K562 (cell line): Measurements from ENCODE around the gene PPP1R3E. TPM values are rescaled to one million over a fixed set of nuclear protein-coding genes. Genes with fewer than 3 reads are reported as not detected.

ENCODE experiments used
- ATAC-seq: fragments of 200-7000 bp; cut with Tn5 transposase; 3 replicates; pipeline ENCODE4 v1.9.1; 2020; ENCODE audit warnings: moderate library complexity
- BruUV-seq: library from RNA; stranded (reverse); fragments of 400-500 nt; replicated peaks from 2 replicates; lab custom pipeline; 2021; lab: Mats Ljungman, UMichigan
- CTCF ChIA-PET: fragments of 300-600 bp; formaldehyde crosslinking; extraction: SDS; loops from one replicate; lab custom pipeline; 2021; ENCODE audit warnings: low intra/inter-chr PET ratio; lab: Yijun Ruan, JAX
- POLR2A ChIA-PET: fragments of 300-600, 350-650 bp; sonication (Branson Sonifier 250); formaldehyde crosslinking; extraction: SDS; loops from one replicate; lab custom pipeline; 2021; ENCODE audit warnings: antibody characterized with exemption, inconsistent platforms; lab: Yijun Ruan, JAX
- DNase-seq, 4 experiments: peaks; one replicate each; pipeline versions ENCODE4 v3.0.0 to v3.0.0-alpha.2; 2011 to 2018; ENCODE audit warnings: low spot score in 3 of 4, mixed read lengths in 3 of 4; ENCODE audit errors: extremely low read depth in 1 of 4
- FAIRE-seq: peaks from 2 replicates; lab custom pipeline; 2011; peaks lifted over from hg19 to GRCh38; lab: Jason Lieb, UNC
- H2AFZ ChIP-seq: 2 replicates; pipeline ENCODE4 v1.6.0; 2011; ENCODE audit warnings: low read depth, low read length, control low read depth, inconsistent platforms
- H3K27ac ChIP-seq: fragments of 200-600 bp; 3 replicates; pipeline ENCODE4 v1.8.0; 2011; ENCODE audit warnings: low read depth, mild to moderate bottlenecking, control low read depth, inconsistent platforms, low read length, moderate library complexity, mixed read lengths; ENCODE audit errors: extremely low read depth
- H3K27me3 ChIP-seq, 2 experiments: fragments of 300-600 bp in 1 of 2; 2 replicates in 1 of 2; 3 replicates in 1 of 2; pipeline versions ENCODE4 v1.6.0 to v1.8.0; 2011; ENCODE audit warnings: inconsistent platforms in 2 of 2, low read length in 2 of 2, mild to moderate bottlenecking in 1 of 2, mixed read lengths in 1 of 2, moderate library complexity in 1 of 2; ENCODE audit not compliant: control insufficient read depth in 2 of 2, insufficient read depth in 2 of 2
- H3K36me3 ChIP-seq: fragments of 300-600 bp; 3 replicates; pipeline ENCODE4 v1.8.0; 2011; ENCODE audit warnings: mild to moderate bottlenecking, low read length, inconsistent platforms; ENCODE audit not compliant: control insufficient read depth, insufficient read depth
- H3K4me1 ChIP-seq, 2 experiments: fragments of 200-600 bp in 1 of 2; replicated peaks in 1 of 2; 2 replicates in 1 of 2; 3 replicates in 1 of 2; pipeline versions ENCODE4 v1.5.1 to v1.8.0; 2011; ENCODE audit warnings: inconsistent platforms in 2 of 2, low read length in 2 of 2, mild to moderate bottlenecking in 1 of 2, mixed read lengths in 1 of 2, moderate library complexity in 1 of 2; ENCODE audit not compliant: control insufficient read depth in 2 of 2, insufficient read depth in 2 of 2
- H3K4me2 ChIP-seq: 2 replicates; pipeline ENCODE4 v1.6.1; 2011; ENCODE audit warnings: low read length, control low read depth, inconsistent platforms, mixed read lengths; ENCODE audit not compliant: insufficient read depth
- H3K4me3 ChIP-seq: fragments of 200-600 bp; sonication (generic), shearing (Covaris generic); 2 replicates; pipeline ENCODE4 v1.5.1; 2016; ENCODE audit warnings: control low read depth, inconsistent platforms
- H3K79me2 ChIP-seq: fragments of 200-600 bp; 3 replicates; pipeline ENCODE4 v1.8.0; 2011; ENCODE audit warnings: low read length, inconsistent platforms; ENCODE audit not compliant: control insufficient read depth, insufficient read depth
- H3K9ac ChIP-seq, 2 experiments: 2 replicates each; pipeline versions ENCODE4 v1.6.0 to v1.6.1; 2011; ENCODE audit warnings: low read depth in 2 of 2, low read length in 2 of 2, control low read depth in 1 of 2, inconsistent platforms in 1 of 2, mild to moderate bottlenecking in 1 of 2, mixed read lengths in 1 of 2; ENCODE audit not compliant: insufficient read depth in 1 of 2
- H3K9me1 ChIP-seq: one replicate; pipeline ENCODE4 v1.6.0; 2011; ENCODE audit warnings: inconsistent platforms, mild to moderate bottlenecking, low read length, moderate library complexity; ENCODE audit not compliant: control insufficient read depth, insufficient read depth
- H3K9me3 ChIP-seq: replicated peaks from 2 replicates; pipeline ENCODE4 v1.5.1; 2011; ENCODE audit warnings: low read depth, low read length, inconsistent platforms; ENCODE audit not compliant: control insufficient read depth, insufficient read depth
- H4K20me1 ChIP-seq: replicated peaks from 2 replicates; pipeline ENCODE4 v1.6.1; 2011; ENCODE audit warnings: low read length, inconsistent platforms, mixed read lengths; ENCODE audit not compliant: control insufficient read depth, insufficient read depth
- ARNT ChIP-seq, 2 experiments: fragments of 450-650 bp; IDR thresholded peaks; 2 replicates each; pipeline ENCODE4 v1.6.1; 2016; ENCODE audit warnings: mild to moderate bottlenecking in 1 of 2
- ATF1 ChIP-seq, 2 experiments: fragments of 450-650 bp in 1 of 2; IDR thresholded peaks; 2 replicates each; pipeline ENCODE4 v1.6.1; 2016; ENCODE audit warnings: missing compliant biosample characterization in 1 of 2, missing genetic modification characterization in 1 of 2
- DACH1 ChIP-seq: fragments of 450-650 bp; IDR thresholded peaks from 2 replicates; pipeline ENCODE4 v1.6.1; 2018; ENCODE audit not compliant: partially characterized antibody
- DIDO1 ChIP-seq: fragments of 450-650 bp; IDR thresholded peaks from 2 replicates; pipeline ENCODE4 v1.6.1; 2016; ENCODE audit warnings: low read depth, missing biosample characterization, missing genetic modification characterization
- ERF ChIP-seq: fragments of 450-650 bp; formaldehyde crosslinking; IDR thresholded peaks from 2 replicates; pipeline ENCODE4 v1.4.0; 2020; ENCODE audit warnings: mild to moderate bottlenecking, mixed read lengths
- GATA2 ChIP-seq: sonication (generic); formaldehyde crosslinking; IDR thresholded peaks from 2 replicates; pipeline ENCODE4 v1.4.0; 2020; ENCODE audit warnings: mild to moderate bottlenecking, missing genetic modification reagents
- HNRNPLL ChIP-seq: fragments of 200-400 bp; formaldehyde crosslinking; IDR thresholded peaks from 2 replicates; pipeline ENCODE4 v1.6.1; 2017; ENCODE audit warnings: low read length, low read depth, mild to moderate bottlenecking; ENCODE audit not compliant: poor library complexity, severe bottlenecking
- NFRKB ChIP-seq: fragments of 450-650 bp; IDR thresholded peaks from 2 replicates; pipeline ENCODE4 v1.6.1; 2016; ENCODE audit warnings: low read depth
- PHB ChIP-seq: fragments of 250-450 bp; sonication (Bioruptor Pico); IDR thresholded peaks from 2 replicates; pipeline ENCODE4 v1.5.0; 2021
- POLR2AphosphoS2 ChIP-seq: IDR thresholded peaks from 2 replicates; pipeline ENCODE4 v1.6.1; 2012; ENCODE audit warnings: low read length, improper control_type of control experiment
- SOX6 ChIP-seq: fragments of 450-650 bp; IDR thresholded peaks from 2 replicates; pipeline ENCODE4 v1.6.1; 2014; ENCODE audit warnings: mild to moderate bottlenecking
- TAF15 ChIP-seq: fragments of 200-400 bp; formaldehyde crosslinking; IDR thresholded peaks from 2 replicates; pipeline ENCODE4 v1.6.1; 2017; ENCODE audit warnings: mild to moderate bottlenecking, low read depth, low read length, moderate library complexity
- TCFL5 ChIP-seq: fragments of 250-450 bp; sonication (Bioruptor Pico); conservative IDR thresholded peaks from 2 replicates; pipeline ENCODE4 v1.6.1; 2021; ENCODE audit warnings: mild to moderate bottlenecking, moderate library complexity, matching md5 sums
- ZKSCAN8 ChIP-seq: fragments of 200-800 bp; sonication (Bioruptor generic); IDR thresholded peaks from 2 replicates; pipeline ENCODE4 v1.6.1; 2016; ENCODE audit warnings: missing genetic modification characterization, missing compliant biosample characterization
- ZNF124 ChIP-seq: sonication (generic); formaldehyde crosslinking; IDR thresholded peaks from 2 replicates; pipeline ENCODE4 v1.8.1; 2022; ENCODE audit warnings: missing genetic modification reagents
- ZNF175 ChIP-seq: fragments of 200-800 bp; sonication (Bioruptor generic); IDR thresholded peaks from 2 replicates; pipeline ENCODE4 v1.6.1; 2016; ENCODE audit warnings: low read depth, mild to moderate bottlenecking, missing genetic modification characterization, missing compliant biosample characterization
- WGBS: fragments of 100-300 bp; shearing (Covaris generic); methylation state at CpG from one replicate; pipeline ENCODE4 v1.1.6; 2016; ENCODE audit warnings: low coverage, mixed read lengths; ENCODE audit not compliant: insufficient coverage; ENCODE audit errors: missing lambda C conversion rate; 5-methylcytosine and 5-hydroxymethylcytosine counted together
- in situ Hi-C: fragments of 300-500 bp; cut with MboI; formaldehyde crosslinking; loops from 4 replicates; pipeline ENCODE4 v1.15.0; 2018; ENCODE audit warnings: inconsistent platforms, mixed read lengths
- intact Hi-C: fragments of 100-400 bp; cut with micrococcal nuclease; formaldehyde crosslinking; loops from 2 replicates; pipeline ENCODE4 v1.14.2; 2022
- polyA plus RNA-seq, 8 experiments: library from polyadenylated mRNA; depleted of rRNA in 4 of 8; stranded (reverse) in 5 of 8; unstranded in 3 of 8; fragments of >200 nt; fragmentation: Nextera tagmentation in 2 of 8; fragmentation: Illumina TruSeq in 1 of 8; extraction: Ambion mirVana in 2 of 8; extraction: Trizol in 1 of 8; gene quantifications; 2 replicates each; pipeline versions ENCODE4 v1.2.1 to v1.2.3, GENCODE V29; 2011 to 2014; ENCODE audit warnings: inconsistent platforms in 1 of 8, missing spikeins in 1 of 8
- total RNA-seq, 7 experiments: library from RNA; depleted of rRNA in 6 of 7; stranded (reverse); fragments of >200 nt in 6 of 7; fragmentation: Illumina TruSeq in 2 of 7; extraction: Trizol in 2 of 7; gene quantifications; 2 replicates each; pipeline versions ENCODE4 v1.2.1 to v1.2.3, GENCODE V29; 2011 to 2021; ENCODE audit warnings: low replicate concordance in 1 of 7
- TF ChIP-seq, protein P1 (sequence below): fragments of 450-650 bp; IDR thresholded peaks from 2 replicates; pipeline ENCODE4 v1.6.1; 2016; ENCODE audit warnings: antibody characterized with exemption
- TF ChIP-seq, protein P2 (sequence below): sonication (generic); formaldehyde crosslinking; IDR thresholded peaks from 2 replicates; pipeline ENCODE4 v1.8.1; 2023; ENCODE audit warnings: mild to moderate bottlenecking, missing genetic modification reagents, moderate library complexity
- TF ChIP-seq, protein P3 (sequence below): fragments of 250-450 bp; sonication (Bioruptor Pico); IDR thresholded peaks from 2 replicates; pipeline ENCODE4 v1.8.0; 2022; ENCODE audit warnings: moderate library complexity, mild to moderate bottlenecking, inconsistent platforms

PPP1R3E gene
- total and polyA plus RNA-seq, 9 of the 15 experiments (the other 6 are each of a cell fraction or from before 2014, with no cell fraction given), result 3.2 to 18.4 (median 7.6) TPM

DNA sequence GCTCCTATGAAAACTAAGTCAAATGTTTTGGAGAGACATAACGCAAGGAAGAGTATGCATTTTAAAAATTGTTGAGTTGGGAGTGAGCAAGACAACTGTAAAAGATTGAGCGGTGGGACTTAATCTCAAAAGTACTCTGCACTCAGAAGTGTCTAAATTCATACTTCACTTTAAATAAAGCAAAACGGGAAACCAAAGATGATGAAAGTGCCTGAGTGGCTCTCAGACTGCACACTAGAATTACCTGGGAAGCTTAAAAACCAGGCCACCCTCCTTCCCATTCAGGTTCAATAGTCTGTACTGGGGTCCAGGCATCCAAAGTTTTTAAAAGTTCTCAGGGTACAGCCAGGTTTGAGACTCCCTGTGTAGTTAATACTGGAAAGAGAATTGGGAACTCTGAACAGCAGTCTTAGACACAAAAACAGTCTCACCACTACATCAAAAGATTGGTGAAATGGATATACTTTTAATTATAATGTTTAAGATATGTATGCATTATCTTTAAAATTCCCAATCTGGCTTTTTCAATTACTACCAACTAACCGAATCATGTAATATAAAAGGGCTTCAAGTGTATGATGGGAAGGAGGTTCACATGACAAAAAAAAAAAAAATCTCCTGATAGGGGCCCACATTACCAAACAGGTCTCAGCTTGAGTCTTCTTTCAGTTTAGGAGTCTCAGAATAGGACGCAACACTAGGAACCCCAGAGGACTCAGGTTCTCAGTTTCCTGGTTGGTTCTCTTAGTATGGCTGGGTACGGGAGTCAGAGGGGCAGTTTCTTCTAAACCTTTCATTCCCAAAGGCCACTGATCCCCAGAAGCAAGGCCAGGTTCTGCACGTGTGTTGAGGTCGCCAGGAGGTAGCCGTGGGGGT lies 17.8 kb downstream of the PPP1R3E start (continued):
- TF ChIP-seq ZKSCAN8 (CRISPR knock-in tag) (0 out of 2 replicates have a peak, but pooled peaks have one; percentile 45), ZNF175 (no peak)

DNA sequence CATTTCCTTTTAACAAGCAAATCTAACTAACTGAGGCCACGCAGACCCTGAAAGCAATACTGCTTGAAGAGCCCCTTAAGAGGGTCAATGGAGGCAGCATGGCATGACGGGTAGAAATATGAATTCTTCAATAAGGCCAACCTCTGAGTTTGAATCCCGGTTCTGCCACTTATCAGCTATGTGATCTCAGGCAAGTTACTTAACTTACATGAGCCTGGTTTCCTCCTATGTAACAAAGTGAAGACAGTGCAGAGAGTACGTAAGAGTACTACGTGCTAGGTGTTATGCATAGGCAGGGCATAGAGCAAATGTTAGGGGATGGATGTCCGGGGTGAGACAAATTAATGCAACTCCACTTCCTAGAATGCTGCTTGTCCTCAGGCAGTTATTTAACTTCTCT lies 21.4 kb downstream of the PPP1R3E start:
- no TSS peak for BruUV-seq
- peaks cover 28 to 43% of the 10 kb centered on the region in 2 experiments; a peak in 4 of 5 replicates for H3K4me1 ChIP-seq
- peaks cover 60% of the 10 kb centered on the region for H3K79me2 ChIP-seq
- ChIA-PET POLR2A (interaction anchor here (0.6 to 2.8 kb wide), 4 partner anchors 13 to 393 kb away, joined by 3 to 12 read pairs (median 4); partner anchors contain the start of gene BCL2L2), CTCF (interaction anchor here (0.7 kb wide), 1 partner anchor 18 kb away, joined by 4 read pairs; no protein-coding TSS in a partner anchor)
- intact Hi-C loops (no loop called here), in situ Hi-C loops (no loop called here)
- no peaks in the 10 kb centered on the region for H3K9me1 ChIP-seq
- H3K9ac ChIP-seq, result 0 out of 4 replicates have a peak overlapping the region, but pooled peaks of 1 of the 2 experiments have one; percentile 9
- peak overlapping the region; percentile 48 for H3K4me2 ChIP-seq
- no peak overlapping the region for H2AFZ ChIP-seq
- peak overlapping the region; percentile 60 for H3K27ac ChIP-seq
- ATAC-seq, result no peak
- H4K20me1 ChIP-seq, result no peaks in the 10 kb centered on the region
- WGBS, result 40% methylated on average over 6 of the region's 6 CpGs
- H3K9me3 ChIP-seq, result no peaks in the 10 kb centered on the region
- H3K4me3 ChIP-seq, result no peak overlapping the region
- H3K36me3 ChIP-seq, result peaks cover 34% of the 10 kb centered on the region
- DNase-seq, result no peak
- no peaks in the 10 kb centered on the region for H3K27me3 ChIP-seq
- FAIRE-seq, result no peak
- TF ChIP-seq, protein P1, sequence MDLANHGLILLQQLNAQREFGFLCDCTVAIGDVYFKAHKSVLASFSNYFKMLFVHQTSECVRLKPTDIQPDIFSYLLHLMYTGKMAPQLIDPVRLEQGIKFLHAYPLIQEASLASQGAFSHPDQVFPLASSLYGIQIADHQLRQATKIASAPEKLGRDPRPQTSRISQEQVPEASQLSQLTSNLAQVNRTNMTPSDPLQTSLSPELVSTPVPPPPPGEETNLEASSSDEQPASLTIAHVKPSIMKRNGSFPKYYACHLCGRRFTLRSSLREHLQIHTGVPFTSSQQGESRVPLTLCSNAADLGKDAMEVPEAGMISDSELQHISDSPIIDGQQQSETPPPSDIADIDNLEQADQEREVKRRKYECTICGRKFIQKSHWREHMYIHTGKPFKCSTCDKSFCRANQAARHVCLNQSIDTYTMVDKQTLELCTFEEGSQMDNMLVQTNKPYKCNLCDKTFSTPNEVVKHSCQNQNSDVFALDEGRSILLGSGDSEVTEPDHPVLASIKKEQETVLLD, result no peak
- TF ChIP-seq GATA2 (CRISPR knock-in tag) (peak; percentile 82), ZNF124 (CRISPR knock-in tag) (no peak), ARNT (IDR thresholded peaks at IDR 0.05) (no peak), ATF1 (CRISPR knock-in tag; IDR thresholded peaks at IDR 0.05) (no peak), ATF1 (tag; IDR thresholded peaks at IDR 0.05) (0 out of 2 replicates have a peak, but pooled peaks have one; percentile 28), PHB (CRISPR knock-in tag) (no peak), POLR2AphosphoS2 (peak; percentile 65; the same call in 1 of the 2 replicates), TCFL5 (CRISPR knock-in tag) (no peak), DACH1 (no peak), ERF (CRISPR knock-in tag) (no peak), TAF15 (no peak), HNRNPLL (peak; percentile 66), SOX6 (0 out of 2 replicates have a peak, but pooled peaks have one; percentile 6), DIDO1 (tag) (no peak), NFRKB (no peak)
- TF ChIP-seq, protein P2, sequence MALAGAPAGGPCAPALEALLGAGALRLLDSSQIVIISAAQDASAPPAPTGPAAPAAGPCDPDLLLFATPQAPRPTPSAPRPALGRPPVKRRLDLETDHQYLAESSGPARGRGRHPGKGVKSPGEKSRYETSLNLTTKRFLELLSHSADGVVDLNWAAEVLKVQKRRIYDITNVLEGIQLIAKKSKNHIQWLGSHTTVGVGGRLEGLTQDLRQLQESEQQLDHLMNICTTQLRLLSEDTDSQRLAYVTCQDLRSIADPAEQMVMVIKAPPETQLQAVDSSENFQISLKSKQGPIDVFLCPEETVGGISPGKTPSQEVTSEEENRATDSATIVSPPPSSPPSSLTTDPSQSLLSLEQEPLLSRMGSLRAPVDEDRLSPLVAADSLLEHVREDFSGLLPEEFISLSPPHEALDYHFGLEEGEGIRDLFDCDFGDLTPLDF (CRISPR knock-in tag), result no peak
- TF ChIP-seq, protein P3, sequence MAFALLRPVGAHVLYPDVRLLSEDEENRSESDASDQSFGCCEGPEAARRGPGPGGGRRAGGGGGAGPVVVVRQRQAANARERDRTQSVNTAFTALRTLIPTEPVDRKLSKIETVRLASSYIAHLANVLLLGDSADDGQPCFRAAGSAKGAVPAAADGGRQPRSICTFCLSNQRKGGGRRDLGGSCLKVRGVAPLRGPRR, result no peak
